G401.6 (cell line): ENCODE results near the gene SLC12A2.

ENCODE experiments used
- FAIRE-seq: peaks from 2 replicates; lab custom pipeline; 2012; peaks lifted over from hg19 to GRCh38; lab: Jason Lieb, UNC

The SLC12A2 gene

DNA sequence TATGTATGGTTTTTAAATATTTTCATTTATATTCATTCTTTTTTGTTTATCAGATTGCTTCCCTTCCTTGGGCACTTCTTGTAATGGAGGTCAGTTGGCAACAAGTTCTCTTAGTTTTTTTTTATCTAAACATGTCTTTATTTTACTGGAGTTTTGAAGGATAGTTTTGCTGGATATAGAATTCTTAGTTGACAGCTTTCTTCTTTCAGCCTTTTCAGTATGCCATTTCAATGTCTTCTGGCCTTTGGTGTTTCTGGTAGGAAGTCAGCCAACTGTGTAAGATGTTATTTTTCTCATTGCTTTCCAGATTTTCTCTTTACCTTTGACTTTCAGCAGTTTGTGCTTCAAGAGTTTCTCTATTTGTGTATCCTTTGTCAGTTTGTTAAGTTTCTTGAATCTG lies 14.2 kb downstream of the SLC12A2 start:
- FAIRE-seq, result no peak

DNA sequence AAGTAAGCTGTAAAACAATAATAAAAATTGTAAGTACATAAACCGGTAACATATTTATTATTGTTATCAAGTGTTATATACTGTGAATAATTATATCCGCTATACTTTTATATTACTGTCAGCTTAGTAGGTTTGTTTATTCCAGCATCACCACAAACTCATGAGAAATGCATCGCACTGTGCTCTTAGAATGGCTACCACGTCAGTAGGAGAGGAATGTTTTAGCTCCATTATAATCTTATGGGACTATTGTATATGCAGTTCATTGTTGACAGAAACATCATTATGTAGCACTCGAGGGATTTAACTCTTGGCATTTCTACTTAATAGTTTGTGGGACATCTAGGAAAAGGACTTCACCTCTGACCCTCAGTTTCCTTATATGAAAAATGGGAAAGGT lies 16.4 kb downstream of the SLC12A2 start:
- FAIRE-seq, result no peak

DNA sequence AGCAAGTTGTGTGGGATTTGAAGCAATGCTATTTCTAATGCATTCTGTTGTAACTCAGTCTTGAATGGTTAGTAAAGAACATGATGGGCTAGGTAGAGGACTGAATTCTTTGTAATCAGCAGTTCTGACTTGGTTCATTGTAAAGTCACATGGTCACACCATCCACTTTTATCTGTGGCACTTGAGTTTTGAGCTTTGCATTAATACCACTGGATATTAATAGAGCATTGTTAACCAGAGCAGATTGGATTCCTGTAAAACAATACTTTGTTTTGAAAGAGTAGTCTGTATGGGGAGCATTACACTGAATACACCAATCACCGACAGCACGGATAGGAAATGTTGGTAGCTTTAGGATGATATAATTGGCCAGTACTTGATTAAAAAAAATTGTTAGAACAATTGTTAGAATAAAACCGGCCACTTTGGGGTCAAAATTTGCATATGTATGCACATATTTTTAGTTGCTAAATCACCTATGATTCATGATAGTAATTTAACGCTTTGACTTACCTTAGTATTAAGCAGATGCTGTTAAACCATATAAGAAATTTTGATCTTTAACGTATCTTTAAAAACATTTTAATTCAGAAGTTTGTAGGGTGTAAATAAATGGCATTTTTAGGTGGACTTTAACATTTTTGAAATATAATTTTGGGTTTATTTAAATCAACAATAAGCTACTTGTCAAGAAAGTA lies 17.4 kb downstream of the SLC12A2 start:
- no peak for FAIRE-seq

DNA sequence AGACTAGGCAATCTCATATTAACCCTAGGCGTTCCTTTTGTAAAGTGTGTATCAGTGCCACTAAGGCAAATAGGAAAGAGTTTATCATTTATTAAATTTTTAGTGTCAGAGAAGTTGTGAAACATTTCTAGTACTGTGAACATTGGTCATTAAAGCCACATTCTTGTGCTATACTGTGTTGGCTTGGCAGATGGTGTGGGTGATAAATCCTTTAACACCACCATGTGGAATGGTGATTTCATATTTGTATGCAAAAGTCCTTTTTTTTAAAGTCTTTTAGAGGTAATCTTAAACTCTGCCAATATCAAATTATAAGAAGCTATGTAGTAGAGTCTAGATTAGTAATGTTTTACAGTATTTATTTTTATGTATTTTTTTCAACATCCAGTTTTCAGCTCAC lies 18.1 kb downstream of the SLC12A2 start:
- FAIRE-seq, result no peak

DNA sequence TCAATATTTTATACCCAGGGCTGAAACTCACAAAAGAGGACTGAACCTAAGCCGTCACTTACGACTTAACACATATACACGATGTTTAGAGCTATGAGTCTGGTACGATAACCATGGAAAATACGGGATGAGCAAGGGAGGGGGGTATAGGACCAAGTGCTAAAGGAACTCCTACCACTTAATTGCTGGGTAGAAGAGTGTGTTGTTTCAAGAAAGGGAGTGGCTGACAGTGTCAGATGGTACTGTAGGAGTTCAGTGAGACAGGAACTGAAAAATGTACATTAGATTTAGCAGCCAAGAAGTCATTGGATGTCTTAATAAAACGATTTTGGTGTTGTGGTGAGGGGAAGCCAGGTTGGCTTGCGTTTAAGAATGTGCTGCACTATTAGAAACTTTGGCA lies 21.6 kb downstream of the SLC12A2 start:
- FAIRE-seq, result no peak

DNA sequence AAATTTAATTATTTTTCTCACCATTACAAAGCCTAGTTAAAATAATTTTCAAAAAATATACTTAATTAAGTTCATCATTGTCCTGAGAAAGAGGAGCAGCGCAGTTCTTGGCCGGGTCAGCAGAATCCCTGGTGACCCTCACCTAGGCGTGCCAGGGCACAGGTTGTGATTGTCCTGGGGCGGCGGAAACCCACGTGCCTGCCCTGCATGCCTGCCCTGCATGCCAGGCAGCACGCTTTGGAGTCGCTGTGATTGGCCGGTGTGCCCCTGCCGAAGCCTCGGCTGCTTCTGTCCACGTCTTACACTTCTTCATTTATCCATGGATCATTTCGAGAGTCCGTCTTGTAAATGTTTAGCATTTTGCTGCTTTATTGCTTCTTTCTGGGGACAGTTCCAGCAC lies 25.6 kb downstream of the SLC12A2 start:
- FAIRE-seq, result no peak

DNA sequence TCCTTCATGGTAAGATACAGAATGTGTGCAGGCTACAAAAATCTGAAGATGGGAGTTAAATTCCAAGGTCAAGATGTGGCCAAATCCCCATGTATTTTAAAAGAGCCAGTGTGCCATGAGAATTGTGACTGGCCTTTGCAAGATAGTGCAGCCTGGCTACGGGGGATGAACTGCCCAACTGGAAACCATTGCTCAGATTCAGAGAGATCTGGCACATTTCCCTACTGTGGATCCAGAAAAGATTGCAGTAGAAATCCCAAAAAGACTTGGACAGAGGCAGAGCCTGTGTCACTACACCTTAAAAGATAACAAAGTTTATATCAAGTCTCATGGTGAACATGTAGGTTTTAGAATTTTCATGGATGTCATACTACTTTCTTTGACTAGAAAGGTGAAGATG lies 26.2 kb downstream of the SLC12A2 start:
- no peak for FAIRE-seq

DNA sequence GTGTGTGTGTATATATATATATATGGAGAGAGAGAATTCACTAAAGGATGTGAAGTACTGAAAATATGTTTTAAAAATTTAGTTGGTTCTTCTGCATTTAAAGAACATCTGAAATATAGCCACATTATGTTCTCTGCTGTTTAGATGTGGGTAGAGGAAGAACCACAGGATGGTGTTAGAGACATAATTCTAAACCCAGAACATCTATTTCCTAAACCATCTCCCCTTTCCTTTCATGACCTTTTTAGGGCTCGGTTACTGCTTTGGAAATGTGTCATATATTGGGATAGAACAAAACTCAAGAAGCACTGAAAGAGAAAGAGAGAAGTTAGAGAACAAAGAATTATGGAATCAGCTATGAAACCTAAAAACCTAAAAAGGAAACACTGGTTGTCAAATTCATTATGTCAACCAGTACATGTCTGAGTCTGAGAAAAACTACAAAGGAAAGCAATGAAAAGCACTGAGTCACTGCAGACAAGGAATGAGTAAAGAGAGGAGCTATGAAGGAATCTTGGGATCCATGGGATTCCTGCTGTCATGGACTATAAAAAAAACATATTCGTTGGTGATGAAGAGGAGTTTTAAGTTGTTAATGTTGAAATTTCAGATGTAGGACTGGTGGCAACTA lies 28.4 kb downstream of the SLC12A2 start:
- FAIRE-seq, result no peak

DNA sequence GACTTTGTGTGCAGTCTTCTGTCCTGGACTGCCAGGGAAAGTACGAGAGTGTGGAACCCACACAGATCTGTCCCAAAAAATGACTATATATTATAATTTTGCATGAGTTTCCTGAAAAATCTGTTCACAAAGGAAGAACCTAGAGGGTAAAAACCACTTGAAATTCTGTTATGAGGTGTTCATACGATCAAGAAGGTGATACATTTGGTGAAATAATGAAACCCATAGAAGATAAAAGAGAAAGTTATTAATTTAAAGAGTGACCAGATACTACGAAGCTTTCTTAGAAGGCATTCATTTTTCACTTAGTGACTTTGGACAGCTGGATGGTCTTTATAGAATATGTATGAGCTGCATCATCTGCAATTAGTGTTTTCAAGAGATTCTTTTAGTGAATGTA lies 32.9 kb downstream of the SLC12A2 start:
- no peak for FAIRE-seq

DNA sequence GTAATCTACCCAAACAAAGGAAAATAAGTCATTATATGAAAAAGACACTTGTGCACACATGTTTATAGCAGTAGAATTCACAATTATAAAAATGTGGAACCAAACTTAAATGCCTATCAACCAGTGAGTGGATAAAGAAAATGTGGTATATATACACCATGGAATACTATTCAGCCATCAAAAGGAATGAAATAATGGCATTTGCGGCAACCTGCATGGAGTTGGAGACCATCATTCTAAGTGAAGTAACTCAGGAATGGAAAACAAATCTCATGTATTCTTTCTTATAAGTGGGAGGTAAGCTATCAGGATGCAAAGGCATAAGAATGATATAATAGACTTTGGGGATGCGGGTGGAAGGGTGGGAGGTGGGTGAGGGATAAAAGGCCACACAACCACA lies 34.6 kb downstream of the SLC12A2 start:
- FAIRE-seq, result no peak

DNA sequence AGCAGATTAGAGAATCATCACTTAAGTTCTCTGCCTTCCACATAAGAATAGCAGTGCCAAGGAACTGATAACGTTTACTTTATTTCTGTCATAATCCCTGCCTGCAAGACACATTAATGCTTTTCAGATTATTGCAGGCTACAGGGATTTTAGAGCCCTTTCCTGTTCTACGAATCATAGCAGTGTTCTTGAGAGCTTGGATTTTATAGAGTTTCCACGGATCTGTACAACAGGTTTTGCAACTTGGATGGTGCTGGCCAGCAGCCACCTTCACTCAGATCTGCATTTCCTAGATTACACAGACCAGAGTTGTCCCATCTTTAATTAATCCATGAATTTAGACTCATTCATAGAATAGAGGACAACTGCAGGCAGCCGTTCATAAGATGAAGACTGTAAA lies 38.1 kb downstream of the SLC12A2 start:
- FAIRE-seq, result no peak

DNA sequence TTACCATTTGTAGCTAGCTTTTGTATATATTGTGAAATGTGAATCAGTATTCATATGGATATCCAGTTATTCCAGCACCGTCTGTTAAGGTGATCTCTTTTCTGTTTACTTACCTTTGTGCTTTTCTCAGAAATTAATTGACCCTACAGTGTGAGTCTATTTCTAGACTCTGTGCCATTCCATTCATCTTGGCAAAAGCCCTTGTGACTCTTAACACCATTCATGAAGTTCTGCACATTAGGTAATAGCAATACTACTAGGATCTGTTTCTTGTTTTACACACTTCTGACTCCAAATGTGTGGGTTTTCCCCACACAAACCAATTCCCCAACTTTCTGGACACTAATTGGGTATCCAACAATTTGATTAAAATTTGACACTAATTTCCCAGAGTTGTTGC lies 40.4 kb downstream of the SLC12A2 start:
- FAIRE-seq, result no peak

DNA sequence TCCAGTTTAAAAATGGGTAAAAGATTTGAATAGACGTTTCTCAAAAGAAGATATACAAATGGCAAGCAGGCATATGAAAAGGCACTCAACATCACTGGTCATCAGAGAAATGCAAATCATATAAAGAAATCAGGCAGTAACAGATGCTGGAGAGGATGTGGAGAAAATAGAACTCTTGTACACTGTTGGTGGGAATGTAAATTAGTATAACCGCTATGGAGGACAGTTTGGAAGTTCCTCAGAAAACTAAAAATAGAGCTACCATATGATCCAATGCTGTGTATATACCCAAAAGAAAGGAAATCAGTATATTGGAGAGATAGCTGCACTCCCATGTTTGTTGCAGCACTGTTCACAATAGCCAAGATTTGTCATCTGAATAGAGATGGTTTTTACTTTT lies 42.7 kb downstream of the SLC12A2 start:
- FAIRE-seq, result no peak

DNA sequence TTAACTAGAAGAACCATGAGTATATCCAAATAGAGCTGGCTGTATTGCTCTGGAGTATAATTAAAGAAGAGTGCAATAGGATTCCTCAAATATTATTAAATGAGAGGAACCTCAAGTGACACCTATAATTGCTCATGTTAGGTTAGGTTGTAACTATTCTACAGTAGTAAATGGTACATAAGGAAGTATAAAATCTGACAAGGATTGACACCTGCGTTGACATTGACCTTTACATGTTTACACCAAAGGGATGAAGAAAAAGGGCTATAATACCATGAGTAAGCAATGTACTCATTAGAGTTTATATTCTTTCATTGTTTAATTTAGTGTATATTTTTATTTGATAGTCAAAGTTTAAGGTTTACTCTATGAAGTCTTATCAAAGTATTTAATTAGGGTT lies 48.9 kb downstream of the SLC12A2 start:
- FAIRE-seq, result no peak

DNA sequence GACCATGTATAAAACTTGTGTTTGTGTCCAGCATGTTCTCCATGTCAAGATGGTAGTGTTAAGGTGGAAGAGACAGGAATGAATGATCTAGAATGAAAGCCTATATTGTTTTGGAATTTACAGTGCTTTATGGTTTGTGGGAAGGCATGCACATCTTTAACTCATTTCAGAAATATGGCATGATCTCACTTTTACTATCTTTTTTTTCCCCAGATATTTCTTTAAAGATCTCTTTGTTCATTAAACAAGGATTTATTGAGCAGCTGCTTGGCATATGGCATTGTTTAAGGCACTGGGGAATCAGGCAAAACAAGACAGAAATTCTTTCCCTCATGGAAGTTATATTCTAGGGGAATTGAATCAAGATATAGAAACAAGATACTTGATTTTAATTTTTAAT lies 51.7 kb downstream of the SLC12A2 start:
- no peak for FAIRE-seq

DNA sequence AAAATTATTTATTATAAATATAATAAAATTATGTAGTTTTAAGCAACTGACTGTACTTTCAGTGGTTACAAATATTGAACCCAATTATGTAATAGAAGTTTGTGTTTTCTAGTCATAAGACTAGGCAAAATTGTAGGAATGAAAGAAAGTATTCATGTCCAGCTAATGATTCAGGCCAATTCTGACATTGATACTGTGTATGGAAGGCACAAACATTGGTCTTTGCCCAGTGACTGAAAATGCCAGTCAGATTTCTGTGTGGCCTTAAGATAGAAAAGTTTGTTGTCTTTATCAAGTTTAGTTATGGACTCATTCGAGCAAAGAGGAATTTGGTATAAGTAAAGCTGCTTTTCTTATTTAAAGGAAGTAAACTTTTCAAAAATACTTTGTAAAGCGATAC lies 60.3 kb downstream of the SLC12A2 start:
- FAIRE-seq, result no peak

DNA sequence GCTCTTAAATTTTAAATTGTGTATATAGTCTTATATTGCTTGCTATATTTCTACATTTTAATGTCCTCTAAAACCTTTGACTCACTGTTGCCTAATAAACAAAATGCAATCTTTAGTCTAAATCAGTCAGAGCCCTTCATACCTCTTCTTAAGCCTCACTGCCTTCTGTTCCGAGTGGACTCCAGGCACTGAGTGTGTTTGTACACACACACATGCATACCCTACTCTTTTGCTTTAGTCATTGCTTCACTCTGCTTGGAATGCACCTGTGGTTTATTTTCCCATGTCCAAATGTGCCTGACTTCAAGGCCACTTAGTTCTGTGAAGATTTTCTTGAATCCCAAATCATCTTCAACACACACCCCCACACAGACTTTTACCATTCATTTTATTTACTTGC lies 60.9 kb downstream of the SLC12A2 start:
- no peak for FAIRE-seq

DNA sequence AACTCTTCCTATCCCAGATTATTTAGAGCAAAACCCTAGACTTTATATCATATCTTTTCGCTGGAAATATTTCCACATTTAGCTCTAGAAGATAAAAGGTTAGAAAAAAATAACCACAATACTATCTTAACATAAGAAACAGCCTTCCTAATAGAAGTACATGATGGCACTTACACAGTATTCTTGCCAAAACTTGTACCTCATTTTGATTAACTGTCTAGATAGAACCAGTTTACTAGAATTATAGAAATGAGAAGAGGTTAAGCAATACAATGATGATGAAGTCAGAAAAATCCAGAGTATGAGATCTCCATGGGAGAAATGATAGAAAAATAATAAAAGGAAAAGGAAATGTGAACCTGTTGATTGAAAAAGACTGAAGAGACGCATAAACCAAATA lies 63.1 kb downstream of the SLC12A2 start:
- FAIRE-seq, result no peak

DNA sequence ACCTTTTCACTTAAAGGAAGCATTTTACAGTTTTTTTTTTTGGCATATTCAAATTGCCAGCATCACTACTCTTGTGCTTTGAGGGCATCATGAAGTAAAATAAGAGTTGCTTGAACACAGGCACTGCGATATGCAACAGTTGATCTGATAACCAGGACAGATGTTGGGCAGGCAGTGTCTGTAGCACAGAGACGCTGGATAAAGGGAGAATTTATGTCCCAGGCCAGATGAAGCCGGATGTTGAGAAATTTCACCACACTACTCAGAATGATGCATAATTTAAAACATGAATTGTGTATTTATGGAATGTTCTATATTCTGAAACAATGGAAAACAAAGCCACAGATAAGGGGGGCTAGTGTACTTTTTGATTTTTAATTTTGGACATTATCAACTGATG lies 71.4 kb downstream of the SLC12A2 start:
- FAIRE-seq, result no peak

DNA sequence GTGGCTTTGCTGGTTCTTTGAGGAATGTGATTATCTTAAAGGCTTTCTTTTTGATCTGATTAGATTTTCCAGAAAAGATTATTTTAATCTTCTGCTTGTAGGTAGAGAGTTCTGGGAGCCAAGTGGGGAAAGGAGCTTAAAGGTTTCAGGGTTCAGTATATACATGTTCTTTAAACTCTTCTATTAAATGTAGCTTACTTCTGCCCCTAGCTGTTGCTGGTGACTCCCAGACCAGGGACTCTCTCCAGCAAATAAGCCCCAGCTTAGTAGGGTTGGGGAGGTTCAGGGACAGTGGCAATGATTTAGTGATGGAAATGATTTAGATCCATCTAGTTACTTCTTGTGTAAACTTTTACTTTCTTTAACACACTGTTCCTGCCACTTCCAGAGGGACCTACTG lies 72.2 kb downstream of the SLC12A2 start:
- FAIRE-seq, result no peak

DNA sequence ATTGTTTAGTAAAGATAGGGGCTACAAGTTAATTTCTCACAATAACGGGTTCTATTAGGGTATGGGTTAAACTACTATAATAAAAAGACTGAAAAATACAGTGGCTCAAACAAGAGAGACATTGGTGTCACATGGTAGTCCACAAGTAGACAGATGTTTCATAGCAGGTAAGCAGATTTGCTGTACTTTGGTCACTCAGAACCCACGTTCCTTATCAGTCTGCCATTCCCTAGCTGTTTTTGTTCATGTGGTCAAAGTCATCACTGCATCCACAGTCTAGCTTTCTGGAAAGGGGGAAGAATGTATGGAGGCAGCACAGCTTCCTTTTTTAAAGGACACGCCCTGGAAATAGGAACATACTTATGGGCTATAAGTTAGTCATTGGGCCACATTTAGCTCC lies 73.0 kb downstream of the SLC12A2 start:
- no peak for FAIRE-seq

DNA sequence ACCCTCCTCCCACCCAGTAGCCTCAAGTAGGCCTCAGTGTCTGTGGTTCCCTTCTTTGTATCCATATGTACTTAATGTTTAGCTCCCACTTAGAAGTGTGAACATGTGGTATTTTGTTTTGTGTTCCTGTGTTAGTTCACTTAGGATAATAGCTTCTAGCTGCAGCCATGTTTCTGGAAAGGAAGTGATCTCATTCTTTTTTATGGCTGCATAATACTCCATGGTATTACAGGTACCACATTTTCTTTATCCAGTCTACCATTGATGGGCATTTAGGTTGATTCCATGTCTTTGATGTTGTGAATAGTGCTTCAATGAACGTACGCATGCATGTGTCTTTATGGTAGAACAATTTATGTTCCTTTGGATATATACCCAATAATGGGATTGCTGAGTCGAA lies 74.8 kb downstream of the SLC12A2 start:
- no peak for FAIRE-seq

DNA sequence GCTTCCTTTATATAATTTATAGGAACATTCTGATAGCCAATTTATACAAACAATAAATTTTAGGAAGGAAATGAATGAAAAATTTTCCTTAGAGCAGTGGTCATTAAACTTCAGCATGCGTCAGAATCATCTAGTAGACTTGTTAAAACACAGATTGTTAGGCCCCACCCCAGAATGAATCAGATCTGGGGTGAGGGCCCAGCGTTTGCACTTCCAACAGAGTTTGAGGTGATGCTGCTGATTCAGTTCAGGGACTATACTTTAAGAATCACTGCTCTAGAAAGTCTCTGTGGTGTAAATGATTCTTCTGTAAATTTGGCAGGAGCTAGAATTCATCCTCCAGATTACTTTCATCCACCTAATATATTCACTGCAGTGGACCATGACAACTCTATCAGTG lies 80.4 kb downstream of the SLC12A2 start:
- FAIRE-seq, result no peak

DNA sequence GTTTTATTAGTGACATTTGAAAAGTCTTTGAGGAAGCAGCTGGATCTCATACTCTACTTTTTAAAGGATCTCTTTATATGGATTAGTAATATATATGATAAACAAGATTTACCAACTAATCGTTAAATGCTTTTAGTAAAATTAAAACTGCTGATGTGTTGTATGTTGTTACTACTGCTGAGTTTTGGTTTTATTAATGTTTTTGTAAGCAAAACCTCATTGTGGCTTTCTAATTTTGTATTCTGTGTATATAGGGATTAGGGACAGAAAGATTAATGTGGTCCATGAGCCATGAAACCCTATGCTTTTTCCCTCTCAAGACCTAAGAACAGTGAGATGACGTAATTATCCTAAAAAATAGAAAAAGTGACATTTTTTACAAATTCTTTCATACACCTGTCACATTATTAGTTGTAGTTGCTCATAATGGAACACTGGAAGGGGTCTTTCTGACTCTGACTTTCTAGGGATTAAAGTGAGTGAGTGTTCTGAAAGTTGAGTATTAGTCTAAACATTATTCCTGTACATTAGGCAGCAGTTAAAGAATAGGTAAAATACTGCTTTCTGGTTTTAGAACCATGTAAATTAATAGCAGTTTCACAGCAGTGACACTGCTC lies 85.9 kb downstream of the SLC12A2 start:
- no peak for FAIRE-seq
